Measurements from ENCODE around the gene LRCH4. TPM values are rescaled to one million over a fixed set of nuclear protein-coding genes. Genes with fewer than 3 reads are reported as not detected.
A peak's percentile ranks its signal among the peaks of the same experiment; 100 is the strongest.

The LRCH4 gene
- total RNA-seq, 1 donor: 22.5 TPM

DNA sequence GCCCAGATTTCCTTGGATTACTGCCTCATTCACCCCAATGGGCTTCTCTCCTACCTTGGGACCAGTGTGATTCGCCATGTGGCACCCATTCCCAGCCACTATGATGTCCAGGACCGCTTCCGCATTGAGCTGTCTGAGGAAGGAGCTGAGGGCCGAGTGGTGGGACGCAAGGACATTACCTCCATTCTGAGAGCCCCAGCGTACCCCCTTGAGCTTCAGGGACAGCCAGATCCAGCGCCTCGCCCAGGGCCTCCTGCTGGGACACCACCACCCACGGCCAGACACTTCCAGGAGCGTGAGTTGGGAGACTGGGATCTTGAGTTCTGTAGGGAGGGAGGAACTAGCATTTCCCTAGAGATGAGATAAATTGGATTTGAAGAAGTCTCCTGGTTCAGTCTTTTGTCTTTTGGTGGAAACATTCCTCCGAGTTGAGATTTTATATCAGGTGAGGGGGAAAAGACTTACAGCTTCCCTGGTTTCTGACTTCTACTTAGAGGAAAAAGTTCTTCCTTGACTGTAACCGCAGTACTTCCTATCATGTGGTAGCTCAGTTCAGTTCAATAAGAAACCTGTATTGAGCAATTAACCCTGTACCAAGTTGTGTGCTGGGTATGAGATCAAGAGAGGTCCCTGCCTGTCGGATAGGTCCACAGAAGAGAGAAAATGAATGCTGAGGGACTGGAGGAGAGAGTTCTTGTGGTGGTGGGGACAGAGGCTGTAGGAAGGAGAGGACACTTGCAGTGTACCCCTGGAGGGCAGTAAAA is 27.7 kb upstream of the LRCH4 start:
- TF ChIP-seq, protein P1, sequence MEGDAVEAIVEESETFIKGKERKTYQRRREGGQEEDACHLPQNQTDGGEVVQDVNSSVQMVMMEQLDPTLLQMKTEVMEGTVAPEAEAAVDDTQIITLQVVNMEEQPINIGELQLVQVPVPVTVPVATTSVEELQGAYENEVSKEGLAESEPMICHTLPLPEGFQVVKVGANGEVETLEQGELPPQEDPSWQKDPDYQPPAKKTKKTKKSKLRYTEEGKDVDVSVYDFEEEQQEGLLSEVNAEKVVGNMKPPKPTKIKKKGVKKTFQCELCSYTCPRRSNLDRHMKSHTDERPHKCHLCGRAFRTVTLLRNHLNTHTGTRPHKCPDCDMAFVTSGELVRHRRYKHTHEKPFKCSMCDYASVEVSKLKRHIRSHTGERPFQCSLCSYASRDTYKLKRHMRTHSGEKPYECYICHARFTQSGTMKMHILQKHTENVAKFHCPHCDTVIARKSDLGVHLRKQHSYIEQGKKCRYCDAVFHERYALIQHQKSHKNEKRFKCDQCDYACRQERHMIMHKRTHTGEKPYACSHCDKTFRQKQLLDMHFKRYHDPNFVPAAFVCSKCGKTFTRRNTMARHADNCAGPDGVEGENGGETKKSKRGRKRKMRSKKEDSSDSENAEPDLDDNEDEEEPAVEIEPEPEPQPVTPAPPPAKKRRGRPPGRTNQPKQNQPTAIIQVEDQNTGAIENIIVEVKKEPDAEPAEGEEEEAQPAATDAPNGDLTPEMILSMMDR (IDR thresholded peaks at IDR 0.05; ENCODE audit: insufficient read depth, low read depth, low read length): no peak
- peak overlapping the region; percentile 86 for H3K4me3 ChIP-seq (ENCODE audit: low read depth, low read length)
- DNase-seq (ENCODE audit: low read depth): no peak

DNA sequence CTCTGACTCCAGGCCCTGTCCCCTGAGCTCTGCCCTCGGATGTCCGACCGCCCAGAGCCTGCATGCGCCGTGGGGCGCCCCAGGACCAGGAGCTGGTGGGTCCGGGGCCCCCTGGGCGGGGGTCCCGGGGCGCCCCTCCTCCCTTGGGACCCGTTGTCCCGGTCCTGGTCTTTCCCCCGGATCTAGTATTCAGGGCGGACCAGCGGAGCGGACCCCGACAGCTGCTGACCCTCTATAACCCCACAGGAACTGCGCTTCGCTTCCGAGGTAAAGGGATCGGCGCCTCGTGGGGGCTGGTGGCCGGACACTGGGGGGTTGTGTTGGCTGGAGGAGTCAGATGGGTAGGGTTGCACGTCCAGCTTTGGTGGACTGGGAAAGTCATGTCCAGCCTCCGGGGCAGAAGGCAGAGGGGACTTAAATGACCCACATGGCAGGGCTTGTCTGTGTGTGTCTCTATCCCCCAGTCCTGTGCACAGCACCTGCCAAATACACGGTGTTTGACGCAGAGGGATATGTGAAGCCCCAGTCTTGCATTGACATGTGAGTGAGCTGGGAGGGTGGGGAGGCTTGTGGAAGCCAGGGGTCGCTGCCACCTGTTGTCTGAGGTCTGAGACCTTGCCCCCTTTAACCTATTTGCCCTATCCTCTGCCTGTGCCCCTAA is 26.9 kb upstream of the LRCH4 start:
- TF ChIP-seq, protein P1 (IDR thresholded peaks at IDR 0.05; ENCODE audit: insufficient read depth, low read depth, low read length): peak; percentile 25
- peak overlapping the region; percentile 86 for H3K4me3 ChIP-seq (ENCODE audit: low read depth, low read length)
- no peak for DNase-seq (ENCODE audit: low read depth)

DNA sequence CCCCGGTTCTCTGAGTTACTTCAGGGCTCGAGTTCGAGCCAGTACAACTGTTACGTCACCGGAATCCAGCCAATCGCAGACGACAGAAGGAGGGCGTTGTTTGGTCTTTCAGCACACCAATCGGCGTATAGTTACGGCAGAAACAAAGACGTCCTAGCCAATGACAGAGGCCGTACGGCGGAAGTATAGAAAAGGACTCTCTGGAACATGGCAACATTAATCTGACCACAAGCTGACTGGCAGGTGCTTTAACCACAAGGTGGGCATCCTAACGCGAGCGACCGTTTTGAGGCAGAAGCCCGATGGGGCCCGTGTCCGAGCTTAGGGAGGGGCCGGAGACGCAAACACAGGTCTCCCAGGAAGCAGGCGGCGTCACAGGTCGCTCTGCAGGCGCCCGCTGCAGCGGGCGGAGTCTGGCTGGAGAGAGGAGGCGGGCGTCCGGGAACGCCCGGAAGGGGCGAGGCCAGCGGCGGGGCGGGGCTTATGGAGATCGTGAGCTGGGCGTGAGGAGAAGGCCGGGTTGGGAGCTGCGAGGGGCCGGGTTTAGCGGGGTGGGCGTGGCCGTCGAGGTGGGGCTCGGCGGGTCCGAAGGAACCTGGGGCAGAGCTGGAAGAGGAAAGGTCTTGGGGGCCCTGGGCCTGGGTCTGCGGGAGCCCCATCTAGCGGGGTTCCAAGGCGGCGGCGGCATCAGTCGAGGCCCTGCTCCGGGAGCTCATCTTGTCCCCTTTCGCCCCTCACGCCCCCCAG is 26.2 kb upstream of the LRCH4 start, which contains the start of gene MOSPD3:
Gene MOSPD3 (plus strand): TSS at position 558 of the 747 bp plus-strand sequence. CDS start 252 bp downstream, outside the sequence.
- TF ChIP-seq, protein P1 (IDR thresholded peaks at IDR 0.05; ENCODE audit: insufficient read depth, low read depth, low read length): no peak
- H3K4me3 ChIP-seq (ENCODE audit: low read depth, low read length): peak within 1 kb of the TSS; percentile 86
- peak; percentile 99 for DNase-seq (ENCODE audit: low read depth)

DNA sequence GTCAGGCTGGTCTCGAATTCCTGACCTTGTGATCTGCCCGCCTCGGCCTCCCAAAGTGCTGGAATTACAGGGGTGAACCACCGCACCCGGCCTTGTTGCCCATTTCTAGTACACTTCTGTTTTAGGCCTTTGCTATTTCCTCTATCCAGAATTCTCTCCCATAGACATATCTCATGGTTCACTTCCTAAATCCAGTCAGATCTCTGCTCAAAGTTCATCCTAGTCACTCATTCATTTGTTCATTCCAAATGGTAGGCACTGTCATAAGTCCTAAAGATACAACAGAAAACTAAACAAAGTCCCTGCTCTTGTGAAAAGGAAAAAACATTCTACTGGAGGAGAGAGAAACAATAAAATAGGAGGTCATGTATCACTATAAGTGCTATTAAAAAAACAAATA is 24.0 kb upstream of the LRCH4 start:
- DNase-seq (ENCODE audit: low read depth): no peak
- TF ChIP-seq, protein P1 (IDR thresholded peaks at IDR 0.05; ENCODE audit: insufficient read depth, low read depth, low read length): no peak
- no peak overlapping the region for H3K4me3 ChIP-seq (ENCODE audit: low read depth, low read length)

DNA sequence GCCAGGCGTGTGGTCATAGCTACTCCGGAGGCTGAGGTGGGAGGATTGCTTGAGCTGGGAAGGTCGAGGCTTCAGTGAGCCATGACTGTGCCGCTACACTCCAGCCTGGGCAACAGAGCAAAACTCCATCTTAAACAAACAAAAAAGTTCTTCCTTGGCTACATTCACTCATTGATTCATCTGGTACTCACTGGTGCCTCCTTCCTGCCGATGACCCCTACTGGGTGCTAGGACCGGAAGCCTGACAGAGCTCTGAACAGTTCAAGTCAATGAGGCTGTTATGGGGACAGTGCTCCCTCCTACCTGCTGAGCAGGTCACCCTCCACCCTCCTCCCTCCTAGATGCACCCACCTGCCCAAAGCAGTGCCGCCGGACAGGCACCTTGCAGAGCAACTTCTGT is 21.2 kb upstream of the LRCH4 start:
- H3K4me3 ChIP-seq (ENCODE audit: low read depth, low read length): no peak overlapping the region
- no peak for DNase-seq (ENCODE audit: low read depth)
- TF ChIP-seq, protein P1 (IDR thresholded peaks at IDR 0.05; ENCODE audit: insufficient read depth, low read depth, low read length): no peak

DNA sequence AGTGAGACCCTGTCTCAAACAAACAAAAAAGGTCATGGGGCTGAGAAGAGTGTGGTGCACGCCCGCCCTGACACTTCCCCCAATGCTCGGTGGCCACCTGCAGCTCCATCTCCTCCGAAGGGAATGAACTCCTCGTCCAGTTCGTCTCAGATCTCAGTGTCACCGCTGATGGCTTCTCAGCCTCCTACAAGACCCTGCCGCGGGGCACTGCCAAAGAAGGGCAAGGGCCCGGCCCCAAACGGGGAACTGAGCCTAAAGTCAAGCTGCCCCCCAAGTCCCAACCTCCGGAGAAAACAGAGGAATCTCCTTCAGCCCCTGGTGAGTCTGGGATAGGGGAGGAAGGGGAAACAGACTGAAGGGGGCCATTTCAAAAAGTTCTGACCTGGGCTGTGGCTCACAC is 20.4 kb upstream of the LRCH4 start:
- TF ChIP-seq, protein P1 (IDR thresholded peaks at IDR 0.05; ENCODE audit: insufficient read depth, low read depth, low read length): no peak
- no peak for DNase-seq (ENCODE audit: low read depth)
- H3K4me3 ChIP-seq (ENCODE audit: low read depth, low read length): no peak overlapping the region

All from fibroblast of villous mesenchyme (primary cell).